MM.1S (cell line): ENCODE data around the gene ALAS1.

ENCODE experiments used
- CTCF ChIP-seq: fragments of 300-600 bp; sonication (generic); IDR thresholded peaks from 2 replicates; pipeline ENCODE4 v1.5.1; 2016; ENCODE audit warnings: antibody characterized with exemption, low read length, mixed read lengths
- EZH2phosphoT487 ChIP-seq: fragments of 300-600 bp; sonication (generic); IDR thresholded peaks from 2 replicates; pipeline ENCODE4 v1.6.1; 2018; ENCODE audit warnings: antibody characterized with exemption, low read length

GRCh38 chr3:52243791-52244628 lies 46.0 kb downstream of the ALAS1 start:
- TF ChIP-seq EZH2phosphoT487 (no peak), CTCF (no peak)
